IPS-11a (cell line): ENCODE results near the gene CCDC91.
"Not testable (repeated sequence)": the region's sequence is repeated elsewhere in the genome, so short reads cannot be mapped to it uniquely, and the experiment has no call there.

Experiments used
- H3K4me3 ChIP-seq: one replicate; pipeline ENCODE4 v1.5.1; 2013; ENCODE audit warnings: low read depth, low read length, control low read depth

The CCDC91 gene

DNA sequence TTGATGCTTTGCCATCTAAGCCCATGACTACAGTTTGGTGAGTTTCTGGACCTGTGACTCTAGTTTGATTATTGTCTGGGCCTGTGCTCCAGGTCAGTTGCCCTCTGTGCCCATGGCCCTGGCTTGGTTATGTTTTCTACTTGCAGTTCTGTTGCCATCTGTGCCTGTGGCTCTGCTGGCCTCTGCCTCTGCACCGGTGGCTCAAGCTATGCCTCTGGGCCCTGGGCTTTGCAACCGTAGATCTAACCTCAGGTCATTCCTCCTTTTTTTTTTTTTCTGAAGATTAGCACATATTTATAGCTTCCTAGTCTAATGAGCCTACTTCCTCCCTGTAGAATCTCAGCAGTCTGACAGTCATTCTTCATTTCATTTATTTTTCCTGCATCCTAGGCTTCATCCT, 161.2 kb downstream of the CCDC91 start:
- no peak overlapping the region for H3K4me3 ChIP-seq

DNA sequence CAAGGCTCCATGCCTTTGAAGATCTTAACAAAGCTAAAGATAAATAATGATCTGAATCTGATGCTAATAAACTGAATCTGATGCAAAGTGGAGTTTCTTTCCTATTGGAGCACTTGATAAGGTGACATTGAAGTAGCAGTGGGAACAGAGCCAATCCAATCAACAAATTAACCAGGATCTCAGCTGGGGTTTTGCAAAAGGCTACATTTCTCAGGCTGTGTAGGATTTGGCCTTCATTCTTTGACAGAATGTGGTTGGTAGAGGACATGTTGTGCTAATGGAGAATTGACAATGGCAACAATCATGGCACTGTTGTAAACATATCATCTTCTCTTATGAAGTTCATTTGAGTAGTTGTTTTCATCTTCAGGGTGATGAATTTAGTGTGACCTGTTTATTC, 164.9 kb downstream of the CCDC91 start:
- no peak overlapping the region for H3K4me3 ChIP-seq

DNA sequence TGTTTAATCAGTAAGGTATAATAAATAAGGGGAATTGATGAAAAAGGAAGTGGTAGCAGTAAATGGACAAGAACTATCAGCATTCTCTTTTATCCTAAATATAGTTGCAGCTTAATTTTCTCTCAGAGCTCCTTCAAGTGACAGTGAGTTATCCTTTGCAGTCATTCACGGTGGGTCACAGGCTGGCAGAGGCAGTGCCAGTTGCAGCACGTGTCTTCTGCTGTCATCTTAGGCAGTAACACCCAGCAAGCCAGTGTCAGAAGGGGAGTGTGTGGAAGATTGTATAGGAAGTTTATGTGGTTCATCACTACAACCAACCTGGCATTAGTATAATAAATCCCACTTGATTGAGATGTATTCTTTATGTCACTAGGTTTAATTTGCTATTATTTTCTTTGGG, 170.0 kb downstream of the CCDC91 start:
- H3K4me3 ChIP-seq, result no peak overlapping the region

DNA sequence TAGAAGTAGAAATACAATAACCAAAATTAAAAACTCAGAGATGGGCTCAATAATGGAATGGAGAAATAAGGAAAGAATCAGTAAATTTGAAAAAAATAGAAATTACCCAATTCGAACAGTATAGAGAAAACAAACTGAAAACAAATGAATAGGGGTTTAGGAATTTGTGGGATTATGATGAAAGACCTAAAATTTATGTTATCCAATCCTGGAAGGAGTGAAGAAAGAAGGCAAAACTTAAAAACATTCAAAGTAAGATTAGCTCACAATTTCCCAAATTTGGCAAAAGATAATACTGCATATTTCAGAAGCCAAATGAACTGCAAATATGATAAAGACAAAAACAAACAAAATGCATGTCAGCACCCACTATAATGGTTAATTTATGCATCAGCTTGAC, 177.1 kb downstream of the CCDC91 start:
- H3K4me3 ChIP-seq, result no peak overlapping the region

DNA sequence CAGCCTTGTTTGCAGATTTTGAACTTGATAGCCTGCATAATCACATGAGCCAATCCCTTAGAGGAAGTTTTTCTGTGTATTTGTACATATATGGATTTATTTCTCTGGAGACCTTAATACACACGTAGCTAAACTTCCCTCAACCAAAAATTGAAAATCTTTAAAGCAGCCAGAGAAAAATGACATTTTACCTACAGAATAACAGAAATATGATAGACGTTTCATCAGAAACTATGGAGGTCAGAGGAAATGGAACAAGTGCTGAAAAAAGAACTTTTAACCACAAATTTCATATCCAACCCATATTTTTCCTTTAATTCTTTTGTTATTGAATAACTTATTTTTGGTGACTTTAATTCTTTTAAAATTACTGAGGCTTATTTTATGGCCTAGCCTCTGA, 177.7 kb downstream of the CCDC91 start:
- H3K4me3 ChIP-seq, result no peak overlapping the region

DNA sequence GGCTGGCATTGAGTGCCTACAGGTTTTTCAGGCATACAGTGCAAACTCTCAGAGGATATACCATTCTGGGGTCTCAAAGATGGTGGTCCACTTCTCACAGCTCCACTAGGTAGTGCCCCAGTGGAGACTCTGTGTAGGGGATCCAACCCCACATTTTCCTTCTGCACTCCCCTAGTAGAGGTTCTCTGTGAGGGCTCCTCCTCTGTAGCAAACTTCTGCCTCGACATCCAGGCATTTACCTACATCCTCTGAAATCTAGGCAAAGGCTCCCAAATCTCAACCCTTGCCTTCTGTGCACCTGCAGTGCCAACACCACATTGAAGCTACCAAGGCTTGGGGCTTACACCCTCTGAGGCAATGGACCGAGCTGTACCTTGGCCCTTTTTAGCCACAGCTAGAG, 179.2 kb downstream of the CCDC91 start:
- H3K4me3 ChIP-seq, result no peak overlapping the region

DNA sequence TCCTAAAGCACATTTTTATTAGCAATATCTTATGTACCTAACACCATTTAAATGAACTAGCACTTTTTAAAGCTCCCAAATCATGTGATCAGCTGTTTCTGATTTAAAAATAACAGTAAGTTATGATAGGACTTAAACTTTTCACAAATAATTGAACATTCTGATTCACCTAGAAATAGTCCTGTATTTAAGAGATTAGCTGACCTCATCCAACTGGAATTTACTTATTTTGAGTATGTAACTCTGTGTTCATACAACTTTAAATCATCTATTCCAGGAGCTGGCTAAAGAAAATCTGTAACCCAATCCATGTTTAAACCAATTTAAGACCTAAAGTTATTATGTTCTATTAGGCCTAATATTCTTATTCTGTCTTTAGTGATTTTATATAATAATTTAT, 184.3 kb downstream of the CCDC91 start:
- no peak overlapping the region for H3K4me3 ChIP-seq

DNA sequence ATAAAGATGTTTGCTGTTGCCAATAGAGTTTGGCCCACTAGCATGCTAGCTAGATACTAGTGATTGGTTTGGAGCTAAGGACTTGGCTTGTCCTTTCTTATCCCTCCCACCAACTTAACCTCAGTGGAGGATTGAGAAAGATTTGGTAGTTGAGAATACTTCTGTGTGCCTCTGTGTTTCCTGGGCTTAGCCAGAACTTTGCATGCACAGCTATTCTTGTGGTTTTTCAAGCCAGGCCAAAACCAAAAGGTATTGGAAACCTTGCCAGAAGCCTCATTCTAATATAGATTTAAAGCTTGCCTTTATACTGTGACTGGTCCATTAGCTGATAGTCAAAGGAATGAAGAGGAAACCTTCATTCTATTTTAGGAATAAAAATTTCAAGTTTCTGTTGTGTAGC, 188.5 kb downstream of the CCDC91 start:
- no peak overlapping the region for H3K4me3 ChIP-seq

DNA sequence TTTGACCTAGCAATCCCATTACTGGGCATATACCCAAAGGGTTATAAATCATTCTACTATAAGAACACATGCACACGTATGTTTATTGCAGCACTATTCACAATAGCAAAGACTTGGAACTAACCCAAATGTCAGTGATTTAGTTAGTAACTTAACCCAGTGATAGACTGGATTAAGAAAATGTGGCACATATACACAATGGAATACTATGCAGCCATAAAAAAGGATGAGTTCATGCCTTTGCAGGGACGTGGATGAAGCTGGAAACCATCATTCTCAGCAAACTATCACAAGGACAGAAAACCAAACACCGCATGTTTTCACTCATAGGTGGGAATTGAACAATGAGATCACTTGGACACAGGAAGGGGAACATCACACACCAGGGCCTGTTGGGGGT, 189.5 kb downstream of the CCDC91 start:
- not testable (repeated sequence) for H3K4me3 ChIP-seq

DNA sequence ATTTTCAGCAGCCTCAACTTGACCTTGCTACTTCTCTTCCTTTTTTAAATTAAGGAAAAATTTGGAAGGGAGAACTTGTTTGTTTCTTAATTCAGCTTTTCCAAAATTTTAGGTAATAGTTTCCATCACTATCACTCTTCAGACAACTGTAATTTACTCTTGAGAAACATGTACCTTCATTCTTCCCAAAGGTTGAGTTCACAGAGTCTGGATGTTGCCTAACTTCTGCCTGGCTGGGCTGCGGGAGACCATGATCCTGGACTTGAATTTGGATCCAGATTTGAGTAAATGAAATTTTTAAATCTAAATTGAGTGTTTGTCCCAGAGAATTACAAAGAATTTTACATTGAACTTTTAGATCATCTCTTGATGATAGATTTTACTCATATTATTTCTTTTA, 193.1 kb downstream of the CCDC91 start:
- no peak overlapping the region for H3K4me3 ChIP-seq

DNA sequence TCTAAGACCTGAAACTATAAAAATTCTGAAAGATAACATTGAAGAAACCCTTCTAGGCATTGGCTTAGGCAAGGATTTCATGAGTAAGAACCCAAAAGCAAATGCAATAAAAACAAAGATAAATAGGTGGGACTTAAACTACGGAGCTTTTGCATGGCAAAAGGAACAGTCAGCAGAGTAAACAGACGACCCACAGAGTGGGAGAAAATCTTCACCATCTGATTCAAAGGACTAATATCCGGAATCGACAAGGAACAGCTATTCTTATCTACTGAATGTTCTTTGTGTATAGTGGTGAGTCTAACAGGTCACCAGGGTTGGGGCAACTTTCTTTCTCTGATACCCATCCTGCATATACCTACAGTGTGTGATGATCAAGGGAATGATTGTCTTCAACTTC, 198.6 kb downstream of the CCDC91 start:
- no peak overlapping the region for H3K4me3 ChIP-seq

DNA sequence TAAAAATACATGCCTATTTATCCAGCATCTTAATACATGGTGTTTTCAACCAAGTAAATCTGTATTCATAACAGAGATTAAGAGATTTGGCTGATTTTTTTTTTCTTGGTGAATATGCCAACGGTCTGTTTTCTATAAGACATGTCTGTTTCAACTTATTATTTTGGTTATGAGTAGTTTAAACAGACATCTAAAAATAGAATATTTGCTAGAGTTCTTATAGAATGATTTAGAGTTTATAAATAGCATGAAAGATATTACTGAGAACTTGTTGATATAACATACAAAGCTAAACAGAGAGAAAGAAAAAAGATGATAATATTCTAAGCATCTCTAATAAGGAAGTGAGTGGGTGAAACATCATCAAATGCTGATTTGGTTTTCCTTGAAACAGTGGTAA, 199.9 kb downstream of the CCDC91 start:
- H3K4me3 ChIP-seq, result no peak overlapping the region

DNA sequence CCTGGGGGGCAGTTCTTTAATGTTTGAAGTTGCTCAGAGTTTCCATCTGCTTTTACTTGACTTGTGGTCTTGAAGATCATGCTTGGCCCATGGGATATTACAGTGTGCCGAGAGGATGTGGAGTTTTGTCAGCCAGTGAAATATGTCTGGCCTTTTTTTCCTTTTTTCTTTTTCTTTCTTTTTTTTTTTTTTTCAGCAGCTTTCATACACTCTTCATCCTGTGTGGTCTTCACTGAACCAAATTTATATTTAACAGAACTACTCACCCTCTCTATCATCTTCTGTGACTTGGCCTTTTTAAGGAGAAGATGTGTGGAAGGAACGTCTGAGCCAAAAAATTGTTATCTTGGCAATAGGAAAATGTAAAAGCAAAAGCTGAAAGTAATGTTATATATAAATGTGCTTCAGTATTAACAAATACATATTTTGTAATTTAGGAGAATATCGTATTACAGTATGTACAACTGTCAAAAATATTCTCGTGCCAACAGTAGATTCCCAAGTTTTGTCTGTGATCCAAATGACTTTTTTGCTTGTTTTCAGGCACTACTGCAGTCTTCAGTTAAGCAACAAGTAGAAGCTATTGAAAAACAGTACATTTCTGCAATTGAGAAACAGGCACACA, 200.6 kb downstream of the CCDC91 start:
- H3K4me3 ChIP-seq, result no peak overlapping the region

DNA sequence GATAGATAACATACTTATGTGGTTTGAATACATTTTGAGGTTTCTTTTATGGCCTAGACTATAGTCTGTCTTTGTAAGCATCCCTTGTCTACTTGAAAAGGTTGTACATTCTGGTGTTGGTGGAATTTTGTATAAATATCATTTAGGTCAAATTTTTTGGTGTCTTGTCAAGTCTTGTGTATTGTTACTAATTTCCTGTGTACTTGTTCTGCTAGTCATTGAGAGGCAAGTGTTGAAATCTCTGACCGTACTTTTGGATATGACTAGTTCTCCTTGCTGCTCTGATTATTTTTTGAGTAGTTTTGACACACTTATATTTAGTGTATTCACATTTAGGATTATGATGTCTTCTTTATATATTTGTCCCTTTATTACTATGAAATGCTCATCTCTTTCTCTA, 219.6 kb downstream of the CCDC91 start:
- H3K4me3 ChIP-seq, result no peak overlapping the region

DNA sequence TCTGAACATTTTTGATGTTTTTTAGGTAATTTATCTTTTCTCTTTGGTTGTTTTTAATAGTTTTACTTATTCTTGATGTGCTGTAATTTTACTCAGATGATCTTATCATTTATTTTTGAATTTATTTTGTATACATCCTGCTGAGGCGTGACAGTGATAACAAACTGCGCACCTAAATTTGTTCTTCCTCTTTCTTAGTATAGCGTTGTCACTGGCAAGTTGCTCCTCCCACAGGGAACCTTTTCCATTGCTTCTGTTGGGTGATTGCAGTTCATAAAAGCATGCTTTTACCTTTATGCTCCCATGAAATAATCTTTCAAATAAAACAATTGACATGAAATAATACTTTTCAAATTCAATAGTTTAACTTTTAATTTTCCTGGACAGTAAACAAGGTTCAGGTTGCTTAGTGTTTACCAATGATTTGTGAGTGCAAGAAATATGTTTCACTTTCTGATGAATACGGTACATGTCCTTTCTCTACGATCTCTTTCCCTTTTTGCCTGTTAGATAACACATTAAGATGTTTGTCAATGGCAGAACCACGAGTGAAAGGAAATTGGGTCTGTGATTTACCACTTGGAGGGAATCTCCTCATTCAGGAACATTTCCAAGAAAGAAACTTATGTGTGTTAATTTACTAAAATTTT, 223.3 kb downstream of the CCDC91 start:
- H3K4me3 ChIP-seq, result no peak overlapping the region

DNA sequence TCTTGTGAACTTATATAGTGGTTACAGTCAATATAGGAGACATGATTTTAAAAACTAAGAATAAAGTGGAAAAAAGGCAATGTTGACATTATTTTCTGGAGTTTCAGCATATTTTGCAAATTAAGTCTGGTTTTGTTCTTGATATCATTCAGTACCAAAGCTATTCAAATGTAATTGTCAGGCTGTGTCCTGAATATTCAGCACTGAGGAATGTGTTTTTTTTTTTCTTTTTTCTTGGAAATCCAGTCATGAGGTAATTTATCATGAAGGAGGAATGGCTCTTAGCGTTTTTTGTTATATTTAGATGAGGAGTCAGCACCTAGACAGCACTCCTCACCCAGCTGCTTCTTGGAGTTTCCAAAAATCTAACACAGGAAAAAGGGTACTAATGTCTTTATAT, 225.5 kb downstream of the CCDC91 start:
- no peak overlapping the region for H3K4me3 ChIP-seq

DNA sequence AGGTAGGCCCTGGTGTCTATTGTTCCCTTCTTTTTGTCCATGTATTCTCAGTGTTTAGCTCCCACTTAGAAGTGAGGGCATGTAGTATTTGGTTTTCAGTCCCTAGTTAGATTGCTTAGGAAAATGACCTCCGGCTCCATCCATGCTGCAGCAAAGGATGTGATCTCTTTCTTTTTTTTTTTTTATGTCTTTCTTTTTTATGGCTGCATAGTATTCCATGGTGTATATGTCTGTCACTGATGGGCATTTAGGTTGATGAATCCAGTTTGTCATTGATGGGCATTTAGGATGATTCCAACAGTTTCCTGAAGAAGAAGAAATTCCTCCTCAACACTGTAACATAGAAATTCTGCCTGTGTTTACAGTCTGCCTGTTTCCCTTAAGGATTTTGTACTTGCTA, 231.1 kb downstream of the CCDC91 start:
- no peak overlapping the region for H3K4me3 ChIP-seq

DNA sequence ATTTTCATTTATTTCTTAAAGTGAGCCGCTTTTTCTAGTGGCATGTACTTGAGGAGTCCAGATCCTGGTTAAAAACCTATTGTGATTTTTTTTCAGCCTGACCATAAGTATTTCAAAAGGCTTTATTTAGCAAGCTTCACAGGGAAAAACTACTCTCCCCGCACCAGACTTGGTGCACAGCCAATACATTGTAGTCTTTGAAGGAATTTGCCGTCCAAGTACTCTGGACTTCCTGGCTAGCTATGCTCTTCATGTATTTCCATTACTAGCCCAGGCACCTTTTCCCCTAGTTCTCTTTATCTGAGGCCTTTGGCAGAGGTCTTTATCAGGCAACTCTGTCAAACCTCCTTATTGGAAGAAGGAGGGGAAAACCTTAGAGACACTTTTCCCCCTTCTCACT, 234.7 kb downstream of the CCDC91 start:
- no peak overlapping the region for H3K4me3 ChIP-seq

DNA sequence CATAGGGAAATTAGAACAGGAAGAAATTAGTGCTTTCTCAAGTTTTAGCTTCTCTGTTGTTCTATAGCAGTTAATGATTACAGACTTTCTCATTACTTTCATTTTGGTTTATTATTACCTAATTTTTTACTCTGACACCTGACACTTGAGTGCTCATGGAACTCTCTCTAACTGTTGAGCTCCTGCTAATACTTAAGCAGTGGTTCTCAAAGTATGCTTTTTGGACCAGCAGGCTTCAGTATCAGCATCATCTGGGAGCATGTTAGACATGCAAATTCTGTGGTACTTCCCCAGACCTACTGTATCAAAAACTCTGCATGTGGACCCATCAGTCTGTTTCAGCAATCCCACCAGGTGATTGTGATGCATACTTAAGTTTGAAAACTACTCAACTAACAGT, 235.3 kb downstream of the CCDC91 start:
- H3K4me3 ChIP-seq, result no peak overlapping the region

DNA sequence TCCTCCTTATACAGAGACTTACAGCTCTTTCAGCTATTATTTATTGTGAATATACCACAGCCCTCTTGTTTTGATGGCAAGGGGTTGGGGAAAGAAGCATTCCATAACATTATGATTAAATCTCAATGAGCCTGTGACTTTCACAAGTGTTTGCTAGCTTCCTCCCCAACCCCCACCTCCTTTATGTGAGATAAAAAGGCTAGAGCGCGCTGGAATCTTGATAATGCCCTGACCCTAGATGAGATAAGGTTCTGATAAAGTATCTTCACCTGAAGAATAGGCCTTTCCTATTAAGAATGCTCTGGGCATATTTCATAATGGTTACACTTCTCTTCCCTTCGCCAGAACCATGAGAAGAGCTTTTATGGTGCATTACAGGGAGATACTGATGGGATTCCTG, 236.8 kb downstream of the CCDC91 start:
- no peak overlapping the region for H3K4me3 ChIP-seq

DNA sequence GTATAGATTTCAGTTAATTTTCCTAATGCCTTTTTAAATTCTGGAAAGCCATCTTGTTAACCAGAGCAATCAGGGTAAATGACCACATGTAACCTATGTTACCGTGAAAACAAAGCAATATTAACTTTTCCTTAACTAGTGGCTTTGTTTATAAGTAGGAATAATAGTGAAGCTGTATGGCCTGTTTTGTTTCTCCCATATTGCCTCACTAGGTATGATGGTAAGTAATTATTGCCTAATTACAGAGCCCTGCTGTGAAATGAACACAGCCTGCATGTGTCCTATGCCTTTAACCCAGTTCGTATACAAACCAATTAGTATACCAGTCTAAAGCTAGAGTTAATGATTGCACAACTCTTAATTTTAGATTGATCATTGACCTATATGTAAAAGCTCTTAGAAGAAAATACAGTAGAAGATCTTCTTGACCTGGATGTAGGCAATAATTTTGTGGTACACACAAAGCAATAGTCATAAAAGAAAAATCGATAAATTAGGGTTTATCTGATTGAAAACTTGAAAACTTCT, 249.9 kb downstream of the CCDC91 start:
- H3K4me3 ChIP-seq, result no peak overlapping the region

DNA sequence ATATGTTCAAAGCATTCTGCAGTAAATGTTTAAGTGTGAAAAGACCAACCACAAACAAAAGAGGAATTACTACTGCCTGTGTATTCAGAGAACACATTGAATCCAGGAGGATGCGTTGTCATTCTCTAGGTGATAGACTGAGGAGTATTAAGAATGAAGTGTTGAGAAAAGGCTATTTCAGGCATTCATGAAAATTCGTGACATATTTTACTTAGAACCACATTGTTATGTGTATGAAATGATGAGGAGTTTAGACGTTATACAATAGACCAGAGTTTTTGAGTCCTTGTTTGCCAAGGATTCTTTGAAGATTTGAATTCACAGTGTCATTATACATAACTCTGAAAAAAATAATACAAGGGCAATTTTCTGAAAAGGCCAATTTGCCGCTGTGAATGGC, 251.8 kb downstream of the CCDC91 start:
- H3K4me3 ChIP-seq, result no peak overlapping the region

DNA sequence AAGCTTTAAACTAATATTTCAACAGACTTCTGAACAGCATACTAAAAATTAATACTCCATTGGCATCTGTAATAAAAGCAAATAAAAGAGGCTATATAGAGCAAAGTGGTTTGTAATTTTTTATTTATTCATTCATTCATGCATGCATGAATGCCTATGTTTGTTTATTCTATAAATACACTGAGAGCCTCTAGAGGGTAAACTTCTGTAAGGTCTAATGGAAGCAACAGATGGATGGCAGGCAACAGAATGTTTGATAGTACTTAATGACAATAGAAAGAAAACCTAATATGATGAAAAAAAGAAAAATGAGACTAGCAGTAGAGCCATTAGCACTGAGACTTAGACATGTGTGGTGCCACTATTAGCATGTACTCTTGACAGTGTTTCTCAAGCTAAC, 253.1 kb downstream of the CCDC91 start:
- H3K4me3 ChIP-seq, result no peak overlapping the region
